Central memory CD8-positive, alpha-beta T cell (primary cell): ENCODE results near the gene ZFAND2B.
"Not testable (repeated sequence)": the region's sequence is repeated elsewhere in the genome, so short reads cannot be mapped to it uniquely, and the experiment has no call there.

Experiments
- ATAC-seq: fragments of 150-1000 bp; cut with Tn5 transposase; replicated peaks from 2 replicates; pipeline ENCODE4 v1.10.0; 2022; ENCODE audit warnings: mild to moderate bottlenecking, moderate FRiP score, moderate number of reproducible peaks; ENCODE audit not compliant: poor library complexity, severe bottlenecking; ENCODE audit errors: extremely low read depth
- DNase-seq, 2 donors: peaks; one replicate each; pipeline ENCODE4 v3.0.0; 2021; ENCODE audit warnings: low spot score in 2 of 2
- H3K27ac Mint-ChIP-seq: one replicate; pipeline ENCODE4 v1.8.0; 2022; ENCODE audit warnings: low read depth, mild to moderate bottlenecking, moderate library complexity, mixed read lengths
- H3K27me3 Mint-ChIP-seq: one replicate; pipeline ENCODE4 v1.8.0; 2022; ENCODE audit warnings: mixed read lengths
- H3K36me3 Mint-ChIP-seq: one replicate; pipeline ENCODE4 v1.8.0; 2022; ENCODE audit warnings: mild to moderate bottlenecking, moderate library complexity, mixed read lengths; ENCODE audit not compliant: insufficient read depth
- H3K4me1 Mint-ChIP-seq: one replicate; pipeline ENCODE4 v1.8.0; 2022; ENCODE audit warnings: mixed read lengths
- H3K4me3 Mint-ChIP-seq: one replicate; pipeline ENCODE4 v1.8.0; 2022; ENCODE audit warnings: mild to moderate bottlenecking, moderate library complexity, mixed read lengths
- H3K9me3 Mint-ChIP-seq: one replicate; pipeline ENCODE4 v1.8.0; 2022; ENCODE audit warnings: mixed read lengths

ZFAND2B gene

GRCh38 chr2:219200502-219201326 lies 5.9 kb upstream of the ZFAND2B start:
- not testable (repeated sequence) for H3K36me3 Mint-ChIP-seq, ATAC-seq, DNase-seq, H3K4me1 Mint-ChIP-seq, H3K9me3 Mint-ChIP-seq
- Mint-ChIP-seq H3K27ac (peak overlapping the region; percentile 61), H3K27me3 (peaks cover 14% of the 10 kb centered on the region), H3K4me3 (peak overlapping the region; percentile 72)

GRCh38 chr2:219201331-219201730 lies 5.3 kb upstream of the ZFAND2B start:
- not testable (repeated sequence) for DNase-seq, ATAC-seq, H3K36me3 Mint-ChIP-seq, H3K4me3 Mint-ChIP-seq, H3K27ac Mint-ChIP-seq, H3K9me3 Mint-ChIP-seq
- H3K4me1 Mint-ChIP-seq = peaks cover 13% of the 10 kb centered on the region
- peaks cover 14% of the 10 kb centered on the region for H3K27me3 Mint-ChIP-seq

GRCh38 chr2:219204425-219205164 lies 2.0 kb upstream of the ZFAND2B start:
- Mint-ChIP-seq H3K27me3 (peaks cover 3% of the 10 kb centered on the region), H3K4me3 (no peak overlapping the region), H3K36me3 (peaks cover 21% of the 10 kb centered on the region), H3K27ac (no peak overlapping the region), H3K4me1 (peaks cover 30% of the 10 kb centered on the region), H3K9me3 (no peaks in the 10 kb centered on the region)
- ATAC-seq (no peak), DNase-seq (no peak)

- Mint-ChIP-seq H3K27ac (peak overlapping the region; percentile 92), H3K4me3 (no peak overlapping the region), H3K4me1 (peaks cover 28% of the 10 kb centered on the region), H3K36me3 (peaks cover 22% of the 10 kb centered on the region), H3K9me3 (no peaks in the 10 kb centered on the region), H3K27me3 (no peaks in the 10 kb centered on the region)
- ATAC-seq = no peak
- DNase-seq = no peak
These were observed 1.4 kb upstream of the ZFAND2B start for GRCh38 chr2:219205165-219205538.

- Mint-ChIP-seq H3K27ac (peak overlapping the region; percentile 92), H3K4me3 (peak overlapping the region; percentile 86), H3K4me1 (peaks cover 29% of the 10 kb centered on the region), H3K27me3 (no peaks in the 10 kb centered on the region), H3K36me3 (peaks cover 22% of the 10 kb centered on the region), H3K9me3 (no peaks in the 10 kb centered on the region)
- DNase-seq (no peak), ATAC-seq (no peak)
These were observed 628 bp upstream of the ZFAND2B start for GRCh38 chr2:219205981-219206327.

GRCh38 chr2:219207134-219207883 lies 727 bp downstream of the ZFAND2B start:
- peak; percentile 2 for ATAC-seq
- peaks cover 35% of the 10 kb centered on the region for H3K4me1 Mint-ChIP-seq

GRCh38 chr2:219207884-219208740 lies 1.5 kb downstream of the ZFAND2B start:
- ATAC-seq (no peak), DNase-seq (no peak)
- Mint-ChIP-seq H3K27ac (no peak overlapping the region), H3K36me3 (peaks cover 23% of the 10 kb centered on the region), H3K4me3 (peak overlapping the region; percentile 86), H3K27me3 (no peaks in the 10 kb centered on the region), H3K9me3 (no peaks in the 10 kb centered on the region), H3K4me1 (peaks cover 35% of the 10 kb centered on the region)

More at GRCh38 chr2:219207134-219207883, 727 bp downstream of the ZFAND2B start:
- Mint-ChIP-seq H3K4me3 (peak overlapping the region; percentile 86), H3K27ac (peak overlapping the region; percentile 32), H3K9me3 (no peaks in the 10 kb centered on the region), H3K36me3 (peaks cover 23% of the 10 kb centered on the region), H3K27me3 (no peaks in the 10 kb centered on the region)
- no peak for DNase-seq

GRCh38 chr2:219209236-219210195 lies 2.9 kb downstream of the ZFAND2B start:
- Mint-ChIP-seq H3K9me3 (no peaks in the 10 kb centered on the region), H3K27ac (no peak overlapping the region), H3K27me3 (no peaks in the 10 kb centered on the region), H3K4me1 (peaks cover 35% of the 10 kb centered on the region), H3K4me3 (no peak overlapping the region), H3K36me3 (peaks cover 26% of the 10 kb centered on the region)
- DNase-seq = no peak
- no peak for ATAC-seq

GRCh38 chr2:219210196-219210885 lies 3.8 kb downstream of the ZFAND2B start:
- Mint-ChIP-seq H3K4me1 (peaks cover 35% of the 10 kb centered on the region), H3K27ac (no peak overlapping the region), H3K9me3 (no peaks in the 10 kb centered on the region)

GRCh38 chr2:219210886-219211362 lies 4.3 kb downstream of the ZFAND2B start:
- no peak for DNase-seq
- Mint-ChIP-seq H3K9me3 (no peaks in the 10 kb centered on the region), H3K27me3 (no peaks in the 10 kb centered on the region), H3K27ac (peak overlapping the region; percentile 91), H3K36me3 (peaks cover 29% of the 10 kb centered on the region), H3K4me3 (peak overlapping the region; percentile 57), H3K4me1 (peaks cover 34% of the 10 kb centered on the region)
- no peak for ATAC-seq

More at GRCh38 chr2:219210196-219210885, 3.8 kb downstream of the ZFAND2B start:
- Mint-ChIP-seq H3K36me3 (peaks cover 29% of the 10 kb centered on the region), H3K4me3 (no peak overlapping the region), H3K27me3 (no peaks in the 10 kb centered on the region)
- DNase-seq (no peak), ATAC-seq (no peak)
